PC-3 (cell line): ENCODE results near the gene FBXW5. TPM values are rescaled to one million over a fixed set of nuclear protein-coding genes. Genes with fewer than 3 reads are reported as not detected.

Source experiments
- ATAC-seq: fragments of 200-7000 bp; cut with Tn5 transposase; 2 replicates; pipeline ENCODE4 v1.9.1; 2020; ENCODE audit warnings: mild to moderate bottlenecking, moderate library complexity
- BruUV-seq: library from RNA; stranded (reverse); fragments of 400-500 nt; replicated peaks from 2 replicates; lab custom pipeline; 2021; lab: Mats Ljungman, UMichigan
- CTCF ChIA-PET: fragments of 300-600 bp; sonication (Branson Sonifier 250); formaldehyde crosslinking; loops from one replicate; lab custom pipeline; 2022; ENCODE audit warnings: antibody characterized with exemption; lab: Charles Lee
- POLR2A ChIA-PET: fragments of 300-600 bp; sonication (Branson Sonifier 250); formaldehyde crosslinking; loops from one replicate; lab custom pipeline; 2022; ENCODE audit warnings: antibody characterized with exemption; ENCODE audit not compliant: unreplicated experiment; lab: Charles Lee
- DNase-seq: peaks from one replicate; pipeline ENCODE4 v3.0.0-alpha.2; 2015
- H2AFZ ChIP-seq: fragments of 300-600 bp; sonication (generic); 2 replicates; pipeline ENCODE4 v1.6.0; 2016; ENCODE audit warnings: antibody characterized with exemption, low read length
- H3F3A ChIP-seq: fragments of 300-600 bp; sonication (generic); one replicate; pipeline ENCODE4 v1.6.0; 2017; ENCODE audit warnings: antibody characterized with exemption, low read length, control low read depth, mild to moderate bottlenecking; ENCODE audit not compliant: unreplicated experiment
- H3K27ac ChIP-seq: fragments of 300-600 bp; sonication (generic); 2 replicates; pipeline ENCODE4 v1.5.1; 2016; ENCODE audit warnings: mild to moderate bottlenecking, low read length
- H3K27me3 ChIP-seq: fragments of 300-600 bp; sonication (generic); 2 replicates; pipeline ENCODE4 v1.6.1; 2016; ENCODE audit warnings: low read length, mixed read lengths
- H3K36me3 ChIP-seq: fragments of 300-600 bp; sonication (generic); 2 replicates; pipeline ENCODE4 v1.6.1; 2016; ENCODE audit warnings: low read depth, mixed run types, low read length, mixed read lengths
- H3K4me1 ChIP-seq: fragments of 300-600 bp; sonication (generic); 2 replicates; pipeline ENCODE4 v1.5.1; 2016; ENCODE audit warnings: low read length; ENCODE audit not compliant: insufficient read depth
- H3K4me2 ChIP-seq: fragments of 300-600 bp; sonication (generic); 2 replicates; pipeline ENCODE4 v1.6.0; 2016; ENCODE audit warnings: low read length
- H3K4me3 ChIP-seq: fragments of 300-600 bp; sonication (generic); 2 replicates; pipeline ENCODE4 v1.5.1; 2016; ENCODE audit warnings: mild to moderate bottlenecking, low read length, mixed read lengths
- H3K79me2 ChIP-seq: fragments of 300-600 bp; sonication (generic); 2 replicates; pipeline ENCODE4 v1.6.1; 2017; ENCODE audit warnings: low read length, mixed read lengths
- H3K9ac ChIP-seq: fragments of 300-600 bp; sonication (generic); 2 replicates; pipeline ENCODE4 v1.6.0; 2016; ENCODE audit warnings: mild to moderate bottlenecking, low read length
- H3K9me2 ChIP-seq: fragments of 300-600 bp; sonication (generic); replicated peaks from 2 replicates; pipeline ENCODE4 v1.6.1; 2016; ENCODE audit warnings: mixed run types, low read length, mixed read lengths
- H3K9me3 ChIP-seq: fragments of 300-600 bp; sonication (generic); 2 replicates; pipeline ENCODE4 v1.6.1; 2016; ENCODE audit warnings: low read length, mixed read lengths
- H4K20me1 ChIP-seq: fragments of 300-600 bp; sonication (generic); 2 replicates; pipeline ENCODE4 v1.6.1; 2016; ENCODE audit warnings: low read length, mixed read lengths
- EZH2 ChIP-seq: fragments of 300-600 bp; sonication (generic); IDR thresholded peaks from one replicate; pipeline ENCODE4 v1.6.1; 2017; ENCODE audit warnings: antibody characterized with exemption, mild to moderate bottlenecking, low read length; ENCODE audit not compliant: unreplicated experiment
- EZH2phosphoT487 ChIP-seq: fragments of 300-600 bp; sonication (generic); IDR thresholded peaks from 2 replicates; pipeline ENCODE4 v1.6.1; 2018; ENCODE audit warnings: mild to moderate bottlenecking, antibody characterized with exemption, low read length, borderline replicate concordance
- intact Hi-C: fragments of 100-400 bp; cut with micrococcal nuclease; formaldehyde crosslinking; loops from 2 replicates; pipeline ENCODE4 v1.9.0; 2023
- total RNA-seq: library from RNA; depleted of rRNA; stranded (reverse); fragments of >200 nt; gene quantifications from 2 replicates; pipeline ENCODE4 v1.2.3, GENCODE V29; 2014
- TF ChIP-seq, protein P1 (sequence below): fragments of 300-600 bp; sonication (generic); conservative IDR thresholded peaks from 2 replicates; pipeline ENCODE4 v1.5.1; 2017; ENCODE audit warnings: antibody characterized with exemption, low read depth, mild to moderate bottlenecking, low read length

Gene FBXW5
- total RNA-seq, 1 experiment from 2014 or later = 138 TPM

DNA sequence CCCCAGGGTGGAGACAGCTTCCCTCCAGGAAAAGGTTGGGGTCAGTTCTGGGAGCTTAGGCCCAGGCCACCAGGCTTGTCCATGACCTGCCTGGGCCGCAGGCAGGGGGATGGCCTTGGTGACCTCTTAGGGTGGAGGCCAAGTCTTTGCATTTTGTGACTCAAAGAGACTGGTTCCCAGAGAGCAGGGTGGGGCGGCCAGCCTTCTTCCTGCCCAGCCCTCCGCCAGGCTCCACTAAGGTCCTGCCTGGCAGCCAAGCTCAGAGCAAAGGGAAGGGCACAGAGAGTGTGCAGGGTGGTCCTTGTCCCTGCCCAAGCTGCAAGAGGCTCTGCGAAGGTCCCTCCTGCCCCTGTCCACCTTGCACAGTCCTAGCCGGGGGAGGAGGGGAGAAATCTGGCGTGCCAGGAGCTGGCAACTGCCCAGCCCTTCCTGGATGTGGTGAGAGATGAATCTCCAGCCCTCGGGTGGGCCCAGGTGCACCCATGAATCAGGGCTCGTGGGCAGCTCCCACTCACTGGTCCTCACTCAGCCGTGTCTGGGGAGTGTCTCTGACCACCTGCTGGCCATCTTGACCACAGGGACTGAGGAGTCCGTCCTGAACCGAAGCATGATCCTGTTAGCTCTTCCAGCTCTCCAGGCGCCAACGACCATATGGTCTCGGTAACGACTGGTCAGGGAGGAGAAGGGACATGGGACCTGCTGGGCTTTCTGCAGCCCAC lies 30.4 kb upstream of the FBXW5 start:
- Histone ChIP-seq H3K27me3 (no peaks in the 10 kb centered on the region), H3K36me3 (no peaks in the 10 kb centered on the region), H3K4me3 (no peak overlapping the region), H3K9me3 (no peaks in the 10 kb centered on the region), H3K9me2 (no peaks in the 10 kb centered on the region), H3K4me2 (no peak overlapping the region), H4K20me1 (no peaks in the 10 kb centered on the region), H3K27ac (no peak overlapping the region), H3K4me1 (no peaks in the 10 kb centered on the region), H3K9ac (no peak overlapping the region), H2AFZ (no peak overlapping the region), H3K79me2 (no peaks in the 10 kb centered on the region), H3F3A (no peaks in the 10 kb centered on the region)
- ChIA-PET CTCF (interaction anchor here (0.5 to 0.6 kb wide), 2 partner anchors 10 to 73 kb away, joined by 4 to 7 read pairs; no protein-coding TSS in a partner anchor), POLR2A (no interaction called here)
- ATAC-seq (peak; percentile 68), DNase-seq (peak; percentile 5)
- intact Hi-C loops = no loop called here
- no TSS peak for BruUV-seq
- TF ChIP-seq EZH2 (no peak), EZH2phosphoT487 (no peak)
- TF ChIP-seq, protein P1, sequence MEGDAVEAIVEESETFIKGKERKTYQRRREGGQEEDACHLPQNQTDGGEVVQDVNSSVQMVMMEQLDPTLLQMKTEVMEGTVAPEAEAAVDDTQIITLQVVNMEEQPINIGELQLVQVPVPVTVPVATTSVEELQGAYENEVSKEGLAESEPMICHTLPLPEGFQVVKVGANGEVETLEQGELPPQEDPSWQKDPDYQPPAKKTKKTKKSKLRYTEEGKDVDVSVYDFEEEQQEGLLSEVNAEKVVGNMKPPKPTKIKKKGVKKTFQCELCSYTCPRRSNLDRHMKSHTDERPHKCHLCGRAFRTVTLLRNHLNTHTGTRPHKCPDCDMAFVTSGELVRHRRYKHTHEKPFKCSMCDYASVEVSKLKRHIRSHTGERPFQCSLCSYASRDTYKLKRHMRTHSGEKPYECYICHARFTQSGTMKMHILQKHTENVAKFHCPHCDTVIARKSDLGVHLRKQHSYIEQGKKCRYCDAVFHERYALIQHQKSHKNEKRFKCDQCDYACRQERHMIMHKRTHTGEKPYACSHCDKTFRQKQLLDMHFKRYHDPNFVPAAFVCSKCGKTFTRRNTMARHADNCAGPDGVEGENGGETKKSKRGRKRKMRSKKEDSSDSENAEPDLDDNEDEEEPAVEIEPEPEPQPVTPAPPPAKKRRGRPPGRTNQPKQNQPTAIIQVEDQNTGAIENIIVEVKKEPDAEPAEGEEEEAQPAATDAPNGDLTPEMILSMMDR = no peak

DNA sequence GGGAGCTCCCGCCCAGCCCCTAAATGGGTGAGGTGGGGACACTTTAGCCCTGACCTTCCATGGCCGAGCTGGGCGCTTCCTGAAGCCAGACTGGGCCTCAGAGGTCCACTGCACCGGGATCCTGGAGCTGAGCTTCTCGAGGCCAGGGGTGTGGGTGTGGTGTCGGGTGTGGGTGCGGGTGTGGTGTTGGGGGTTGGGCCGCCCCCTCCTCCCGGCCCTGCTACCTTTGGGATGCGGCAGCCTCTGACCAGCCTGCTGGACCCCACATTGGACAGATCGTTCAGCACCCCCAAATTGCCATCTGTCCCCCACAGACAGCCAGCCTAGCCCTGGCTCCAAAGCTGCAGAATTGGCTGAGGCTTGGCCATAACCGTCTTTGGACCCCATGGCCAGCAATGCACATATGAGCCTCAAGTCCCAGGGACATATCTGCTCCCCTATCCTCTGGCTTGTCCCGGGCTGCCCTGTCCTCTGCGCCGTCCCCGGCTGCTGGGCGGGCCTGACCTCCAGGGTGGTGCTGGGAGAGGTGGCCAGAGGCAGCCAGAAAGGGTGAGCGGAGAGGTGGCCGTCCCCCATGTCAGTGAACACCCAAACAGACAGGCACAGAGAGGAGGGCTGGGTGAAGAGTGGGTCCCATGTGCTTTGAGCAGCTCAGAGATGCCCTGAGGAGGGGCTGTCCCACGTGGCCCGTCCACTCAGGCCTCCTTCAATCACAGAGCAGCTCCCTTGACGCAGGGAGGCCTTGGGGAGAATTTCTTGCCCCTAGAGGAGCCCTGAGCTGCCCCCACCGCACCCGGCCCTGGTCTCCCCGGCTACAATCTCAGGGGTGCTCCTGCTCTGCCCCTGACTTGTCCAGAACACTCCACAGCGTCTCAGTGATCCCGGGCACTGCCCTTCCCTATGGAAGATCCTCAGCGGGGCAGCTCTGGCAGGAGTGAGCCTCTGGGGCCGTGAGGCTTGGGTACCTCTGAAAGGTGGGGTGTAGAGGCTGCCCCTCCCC lies 29.4 kb upstream of the FBXW5 start:
- H3K36me3 ChIP-seq = no peaks in the 10 kb centered on the region
- no peak overlapping the region for H3K4me3 ChIP-seq
- intact Hi-C loops = no loop called here
- no peak overlapping the region for H2AFZ ChIP-seq
- no peak for ATAC-seq
- no peaks in the 10 kb centered on the region for H3K27me3 ChIP-seq
- H3K4me2 ChIP-seq = no peak overlapping the region
- H3K9ac ChIP-seq = no peak overlapping the region
- no peaks in the 10 kb centered on the region for H3K79me2 ChIP-seq
- BruUV-seq = no TSS peak
- H3K4me1 ChIP-seq = no peaks in the 10 kb centered on the region
- H4K20me1 ChIP-seq = no peaks in the 10 kb centered on the region
- no peak overlapping the region for H3K27ac ChIP-seq
- no peaks in the 10 kb centered on the region for H3F3A ChIP-seq
- no peak for DNase-seq
- ChIA-PET POLR2A (no interaction called here), CTCF (interaction anchor here (0.6 kb wide), 1 partner anchor 37 kb away, joined by 3 read pairs; no protein-coding TSS in a partner anchor)
- no peaks in the 10 kb centered on the region for H3K9me2 ChIP-seq
- TF ChIP-seq EZH2phosphoT487 (no peak), EZH2 (no peak)
- TF ChIP-seq, protein P1 = no peak
- H3K9me3 ChIP-seq = no peaks in the 10 kb centered on the region
